ENCODE measurements around the gene LRRC23. TPM values are rescaled to one million over a fixed set of nuclear protein-coding genes. Genes with fewer than 3 reads are reported as not detected.

The LRRC23 gene
- total RNA-seq, 1 donor from 2014 or later: 10.1 TPM

GRCh38 chr12:6938353-6939190 is 34.0 kb downstream of the LRRC23 start:
- Mint-ChIP-seq H3K9me3 (no peaks in the 10 kb centered on the region), H3K36me3 (peaks cover 44% of the 10 kb centered on the region), H3K4me3 (peak overlapping the region; percentile 90), H3K27me3 (peaks cover 2% of the 10 kb centered on the region), H3K4me1 (ENCODE audit: unreplicated experiment) (peaks cover 22% of the 10 kb centered on the region), H3K27ac (peak overlapping the region; percentile 94)
- TF ChIP-seq, protein P1, sequence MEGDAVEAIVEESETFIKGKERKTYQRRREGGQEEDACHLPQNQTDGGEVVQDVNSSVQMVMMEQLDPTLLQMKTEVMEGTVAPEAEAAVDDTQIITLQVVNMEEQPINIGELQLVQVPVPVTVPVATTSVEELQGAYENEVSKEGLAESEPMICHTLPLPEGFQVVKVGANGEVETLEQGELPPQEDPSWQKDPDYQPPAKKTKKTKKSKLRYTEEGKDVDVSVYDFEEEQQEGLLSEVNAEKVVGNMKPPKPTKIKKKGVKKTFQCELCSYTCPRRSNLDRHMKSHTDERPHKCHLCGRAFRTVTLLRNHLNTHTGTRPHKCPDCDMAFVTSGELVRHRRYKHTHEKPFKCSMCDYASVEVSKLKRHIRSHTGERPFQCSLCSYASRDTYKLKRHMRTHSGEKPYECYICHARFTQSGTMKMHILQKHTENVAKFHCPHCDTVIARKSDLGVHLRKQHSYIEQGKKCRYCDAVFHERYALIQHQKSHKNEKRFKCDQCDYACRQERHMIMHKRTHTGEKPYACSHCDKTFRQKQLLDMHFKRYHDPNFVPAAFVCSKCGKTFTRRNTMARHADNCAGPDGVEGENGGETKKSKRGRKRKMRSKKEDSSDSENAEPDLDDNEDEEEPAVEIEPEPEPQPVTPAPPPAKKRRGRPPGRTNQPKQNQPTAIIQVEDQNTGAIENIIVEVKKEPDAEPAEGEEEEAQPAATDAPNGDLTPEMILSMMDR (conservative IDR thresholded peaks at IDR 0.05): peak; percentile 7
- no peak for DNase-seq (ENCODE audit: extremely low spot score, unreplicated experiment)

GRCh38 chr12:6939191-6939540 is 34.5 kb downstream of the LRRC23 start:
- TF ChIP-seq, protein P1 (conservative IDR thresholded peaks at IDR 0.05): no peak
- Mint-ChIP-seq H3K27ac (peak overlapping the region; percentile 82), H3K27me3 (peaks cover 5% of the 10 kb centered on the region), H3K9me3 (no peaks in the 10 kb centered on the region), H3K36me3 (peaks cover 39% of the 10 kb centered on the region), H3K4me3 (peak overlapping the region; percentile 78), H3K4me1 (ENCODE audit: unreplicated experiment) (peaks cover 18% of the 10 kb centered on the region)
- DNase-seq (ENCODE audit: extremely low spot score, unreplicated experiment): no peak

- DNase-seq (ENCODE audit: extremely low spot score, unreplicated experiment): no peak
- H3K4me1 Mint-ChIP-seq (ENCODE audit: unreplicated experiment): peaks cover 18% of the 10 kb centered on the region
- peak overlapping the region; percentile 26 for H3K4me3 Mint-ChIP-seq
- H3K36me3 Mint-ChIP-seq: peaks cover 25% of the 10 kb centered on the region
- peak overlapping the region; percentile 76 for H3K27ac Mint-ChIP-seq
- TF ChIP-seq, protein P1 (conservative IDR thresholded peaks at IDR 0.05): no peak
- H3K27me3 Mint-ChIP-seq: peaks cover 9% of the 10 kb centered on the region
- no peaks in the 10 kb centered on the region for H3K9me3 Mint-ChIP-seq
Observed at GRCh38 chr12:6941267-6941666, 36.6 kb downstream of the LRRC23 start.

DNA sequence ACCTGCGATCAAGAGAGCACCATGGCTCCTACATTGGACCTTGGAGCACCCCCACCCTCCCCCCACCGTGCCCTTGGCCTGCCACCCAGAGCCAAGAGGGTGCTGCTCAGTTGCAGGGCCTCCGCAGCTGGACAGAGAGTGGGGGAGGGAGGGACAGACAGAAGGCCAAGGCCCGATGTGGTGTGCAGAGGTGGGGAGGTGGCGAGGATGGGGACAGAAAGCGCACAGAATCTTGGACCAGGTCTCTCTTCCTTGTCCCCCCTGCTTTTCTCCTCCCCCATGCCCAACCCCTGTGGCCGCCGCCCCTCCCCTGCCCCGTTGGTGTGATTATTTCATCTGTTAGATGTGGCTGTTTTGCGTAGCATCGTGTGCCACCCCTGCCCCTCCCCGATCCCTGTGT is 37.2 kb downstream of the LRRC23 start:
- no peak for DNase-seq (ENCODE audit: extremely low spot score, unreplicated experiment)
- H3K4me1 Mint-ChIP-seq (ENCODE audit: unreplicated experiment): peaks cover 13% of the 10 kb centered on the region
- TF ChIP-seq, protein P1 (conservative IDR thresholded peaks at IDR 0.05): no peak
- H3K27me3 Mint-ChIP-seq: peaks cover 9% of the 10 kb centered on the region
- peak overlapping the region; percentile 99 for H3K27ac Mint-ChIP-seq
- H3K4me3 Mint-ChIP-seq: no peak overlapping the region
- H3K36me3 Mint-ChIP-seq: peaks cover 20% of the 10 kb centered on the region
- H3K9me3 Mint-ChIP-seq: no peaks in the 10 kb centered on the region

DNA sequence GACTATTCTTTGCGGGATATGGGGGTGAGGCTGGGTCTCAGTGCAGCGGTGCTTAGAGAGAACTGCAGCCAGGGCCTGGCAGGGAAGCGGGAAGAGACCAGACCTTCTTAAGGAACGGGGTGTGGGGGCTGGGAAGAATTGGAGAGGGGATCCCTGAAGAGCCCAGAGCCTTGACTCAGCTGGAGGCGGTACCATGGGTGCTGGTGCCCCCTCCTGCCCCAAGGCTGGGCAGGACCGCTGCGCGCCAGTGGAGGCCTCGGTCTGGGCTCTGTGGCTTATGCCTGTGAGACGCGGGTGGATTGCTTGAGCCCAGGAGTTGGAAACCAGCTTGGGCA is 37.7 kb downstream of the LRRC23 start:
- Mint-ChIP-seq H3K27ac (peak overlapping the region; percentile 99), H3K4me3 (peak overlapping the region; percentile 98), H3K27me3 (peaks cover 9% of the 10 kb centered on the region), H3K36me3 (peaks cover 20% of the 10 kb centered on the region), H3K9me3 (no peaks in the 10 kb centered on the region), H3K4me1 (ENCODE audit: unreplicated experiment) (peaks cover 12% of the 10 kb centered on the region)
- DNase-seq (ENCODE audit: extremely low spot score, unreplicated experiment): no peak
- TF ChIP-seq, protein P1 (conservative IDR thresholded peaks at IDR 0.05): no peak
